Kidney (tissue), 14 donors: Measurements from ENCODE around the gene IFFO2. TPM values are rescaled to one million over a fixed set of nuclear protein-coding genes. Genes with fewer than 3 reads are reported as not detected.

Experiments
- DNase-seq, 5 donors: peaks; one replicate each; pipeline ENCODE4 v3.0.0-alpha.2; 2013 to 2020
- FAIRE-seq: peaks from 2 replicates; lab custom pipeline; 2012; peaks lifted over from hg19 to GRCh38; lab: Jason Lieb, UNC
- H3K27ac ChIP-seq, 2 donors: one replicate each; pipeline ENCODE4 v1.7.0; 2013; ENCODE audit warnings: low read depth in 2 of 2, low read length in 2 of 2, inconsistent platforms in 1 of 2
- H3K27me3 ChIP-seq: one replicate; pipeline ENCODE4 v1.7.1; 2013; ENCODE audit warnings: low read length, inconsistent platforms; ENCODE audit not compliant: control insufficient read depth, insufficient read depth
- H3K36me3 ChIP-seq, 3 donors: one replicate each; pipeline versions ENCODE4 v1.7.0 to v1.7.1; 2013; ENCODE audit warnings: low read length in 3 of 3, control low read depth in 1 of 3, inconsistent platforms in 1 of 3; ENCODE audit not compliant: insufficient read depth in 3 of 3, control insufficient read depth in 2 of 3
- H3K4me1 ChIP-seq, 3 donors: one replicate each; pipeline versions ENCODE4 v1.7.0 to v1.7.1; 2013; ENCODE audit warnings: low read length in 3 of 3, inconsistent platforms in 1 of 3, low read depth in 1 of 3; ENCODE audit not compliant: control insufficient read depth in 2 of 3, insufficient read depth in 2 of 3
- H3K4me3 ChIP-seq, 3 donors: one replicate each; pipeline versions ENCODE4 v1.7.0 to v1.8.1; 2013; ENCODE audit warnings: low read length in 3 of 3, control low read depth in 1 of 3, inconsistent platforms in 1 of 3
- H3K9ac ChIP-seq, 3 donors: one replicate each; pipeline versions ENCODE4 v1.7.0 to v1.7.1; 2013; ENCODE audit warnings: low read length in 3 of 3, control low read depth in 1 of 3, inconsistent platforms in 1 of 3
- H3K9me3 ChIP-seq, 3 donors: one replicate each; pipeline versions ENCODE4 v1.7.0 to v1.7.1; 2013; ENCODE audit warnings: low read length in 3 of 3, control low read depth in 1 of 3, inconsistent platforms in 1 of 3; ENCODE audit not compliant: control insufficient read depth in 2 of 3, insufficient read depth in 1 of 3
- intact Hi-C: fragments of 100-400 bp; cut with DNase I; formaldehyde crosslinking; loops from one replicate; pipeline ENCODE4 v1.11.1; 2022
- polyA plus RNA-seq: library from polyadenylated mRNA; stranded (reverse); fragments of 350-450 nt; fragmentation: Illumina TruSeq; extraction: RNeasy Lipid Tissue Mini Kit (QIAGEN cat#74804); gene quantifications from one replicate; pipeline ENCODE4 v1.2.3, GENCODE V29; 2014; ENCODE audit warnings: low read depth, low replicate concordance; ENCODE audit not compliant: insufficient read depth
- total RNA-seq: library from RNA; stranded (reverse); fragmentation: NEBNext Ultra II Directional; extraction: Animal tissue kit (Norgen Biotek cat#: 25700); gene quantifications from one replicate; pipeline ENCODE4 v1.2.1, GENCODE V29; 2021
- TF ChIP-seq, protein P1 (sequence below): IDR thresholded peaks from 3 replicates; pipeline ENCODE4 v1.5.1; 2012; ENCODE audit warnings: mild to moderate bottlenecking, moderate library complexity, borderline replicate concordance; ENCODE audit not compliant: insufficient read depth; ENCODE audit errors: extremely low read depth
- donor health status: control.
- donor health status: control.
- donor health status: control.
- donor health status: control.
- donor health status: control.
- donor health status: DM: yes; HTN: yes; CAD: no.
- donor health status: Normal renal cell carcinoma (clear cell type).

The IFFO2 gene
- total and polyA plus RNA-seq, 2 donors from 2014 or later: 7.5 to 23.1 TPM

- peak overlapping the region in 2 of 3 donors; percentile 32 to 66 for H3K9ac ChIP-seq
- FAIRE-seq (no peak), DNase-seq (peak; percentile 83 to 95 (median 91))
- H3K4me3 ChIP-seq: no peak overlapping the region
- no peaks in the 10 kb centered on the region for H3K27me3 ChIP-seq
- H3K9me3 ChIP-seq: no peaks in the 10 kb centered on the region
- intact Hi-C loops: no loop called here
- H3K4me1 ChIP-seq: peaks cover 9 to 38% (median 22%) of the 10 kb centered on the region in 3 donors
- H3K27ac ChIP-seq: peak overlapping the region; percentile 63 to 94
- TF ChIP-seq, protein P1, sequence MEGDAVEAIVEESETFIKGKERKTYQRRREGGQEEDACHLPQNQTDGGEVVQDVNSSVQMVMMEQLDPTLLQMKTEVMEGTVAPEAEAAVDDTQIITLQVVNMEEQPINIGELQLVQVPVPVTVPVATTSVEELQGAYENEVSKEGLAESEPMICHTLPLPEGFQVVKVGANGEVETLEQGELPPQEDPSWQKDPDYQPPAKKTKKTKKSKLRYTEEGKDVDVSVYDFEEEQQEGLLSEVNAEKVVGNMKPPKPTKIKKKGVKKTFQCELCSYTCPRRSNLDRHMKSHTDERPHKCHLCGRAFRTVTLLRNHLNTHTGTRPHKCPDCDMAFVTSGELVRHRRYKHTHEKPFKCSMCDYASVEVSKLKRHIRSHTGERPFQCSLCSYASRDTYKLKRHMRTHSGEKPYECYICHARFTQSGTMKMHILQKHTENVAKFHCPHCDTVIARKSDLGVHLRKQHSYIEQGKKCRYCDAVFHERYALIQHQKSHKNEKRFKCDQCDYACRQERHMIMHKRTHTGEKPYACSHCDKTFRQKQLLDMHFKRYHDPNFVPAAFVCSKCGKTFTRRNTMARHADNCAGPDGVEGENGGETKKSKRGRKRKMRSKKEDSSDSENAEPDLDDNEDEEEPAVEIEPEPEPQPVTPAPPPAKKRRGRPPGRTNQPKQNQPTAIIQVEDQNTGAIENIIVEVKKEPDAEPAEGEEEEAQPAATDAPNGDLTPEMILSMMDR: no peak
- H3K36me3 ChIP-seq: no peaks in the 10 kb centered on the region
Measured at GRCh38 chr1:18922319-18922726, 34.2 kb downstream of the IFFO2 start.

GRCh38 chr1:18921516-18922251, 34.8 kb downstream of the IFFO2 start:
- TF ChIP-seq, protein P1: no peak

GRCh38 chr1:18920931-18921330, 35.5 kb downstream of the IFFO2 start:
- no peak overlapping the region for H3K4me3 ChIP-seq
- H3K9ac ChIP-seq: no peak overlapping the region
- intact Hi-C loops: no loop called here
- H3K9me3 ChIP-seq: no peaks in the 10 kb centered on the region
- H3K27me3 ChIP-seq: no peaks in the 10 kb centered on the region
- DNase-seq (no peak), FAIRE-seq (no peak)
- peaks cover 0 to 6% (median 4%) of the 10 kb centered on the region in 3 donors for H3K36me3 ChIP-seq
- TF ChIP-seq, protein P1: no peak
- no peak overlapping the region for H3K27ac ChIP-seq
- peaks cover 9 to 27% (median 15%) of the 10 kb centered on the region in 3 donors for H3K4me1 ChIP-seq

More at GRCh38 chr1:18921516-18922251, 34.8 kb downstream of the IFFO2 start:
- H3K9me3 ChIP-seq: no peaks in the 10 kb centered on the region
- no peak overlapping the region for H3K4me3 ChIP-seq
- peak overlapping the region in 2 of 3 donors; percentile 32 to 37 for H3K9ac ChIP-seq
- FAIRE-seq: no peak
- H3K27me3 ChIP-seq: no peaks in the 10 kb centered on the region
- intact Hi-C loops: no loop called here
- peak overlapping the region; percentile 63 to 94 for H3K27ac ChIP-seq
- peaks cover 0 to 1% (median 0%) of the 10 kb centered on the region in 3 donors for H3K36me3 ChIP-seq
- H3K4me1 ChIP-seq: peaks cover 9 to 32% (median 15%) of the 10 kb centered on the region in 3 donors
- DNase-seq: no peak
